Activated T-cell treated with anti-CD3 and anti-CD28 coated beads, Interleukin-2, amount 50 U/mL, for 72 hours (primary cell): ENCODE measurements around the gene TMEM184A. TPM values are rescaled to one million over a fixed set of nuclear protein-coding genes. Genes with fewer than 3 reads are reported as not detected.
A peak's percentile ranks its signal among the peaks of the same experiment; 100 is the strongest.

ENCODE experiments used
- ATAC-seq, 2 donors: fragments of 150-1000 bp; cut with Tn5 transposase; replicated peaks in 1 of 2; 2 replicates each; pipeline ENCODE4 v1.10.0; 2021; ENCODE audit warnings: moderate library complexity in 2 of 2, mild to moderate bottlenecking in 1 of 2
- DNase-seq, 2 donors: peaks; one replicate each; pipeline ENCODE4 v3.0.0; 2021 to 2022; ENCODE audit warnings: mixed read lengths in 1 of 2
- H3K27ac Mint-ChIP-seq: one replicate; pipeline ENCODE4 v1.8.0; 2022; ENCODE audit warnings: mild to moderate bottlenecking, moderate library complexity, mixed read lengths
- H3K27me3 Mint-ChIP-seq: one replicate; pipeline ENCODE4 v1.8.0; 2022; ENCODE audit warnings: low read depth, mixed read lengths
- H3K36me3 Mint-ChIP-seq, 2 donors: one replicate each; pipeline ENCODE4 v1.8.0; 2022; ENCODE audit warnings: mixed read lengths in 2 of 2, mild to moderate bottlenecking in 1 of 2; ENCODE audit not compliant: insufficient read depth in 2 of 2
- H3K4me1 Mint-ChIP-seq: one replicate; pipeline ENCODE4 v1.8.0; 2022; ENCODE audit warnings: low read depth, mixed read lengths
- H3K4me3 Mint-ChIP-seq, 2 donors: one replicate each; pipeline ENCODE4 v1.8.0; 2022; ENCODE audit warnings: mild to moderate bottlenecking in 2 of 2, mixed read lengths in 2 of 2, moderate library complexity in 2 of 2
- H3K9me3 Mint-ChIP-seq, 2 donors: one replicate each; pipeline ENCODE4 v1.8.0; 2022; ENCODE audit warnings: mixed read lengths in 2 of 2
- total RNA-seq, 2 donors: library from RNA; stranded (reverse); gene quantifications; one replicate each; pipeline ENCODE4 v1.2.3, GENCODE V29; 2022

TMEM184A gene
- total RNA-seq, 2 donors from 2014 or later: 0.10 TPM; not detected in 1

GRCh38 chr7:1549357-1550004, 6.5 kb downstream of the TMEM184A start:
- H3K9me3 Mint-ChIP-seq: no peaks in the 10 kb centered on the region
- ATAC-seq (no peak), DNase-seq (no peak)
- H3K4me1 Mint-ChIP-seq: no peaks in the 10 kb centered on the region
- no peak overlapping the region for H3K27ac Mint-ChIP-seq
- H3K27me3 Mint-ChIP-seq: no peaks in the 10 kb centered on the region
- H3K36me3 Mint-ChIP-seq: no peaks in the 10 kb centered on the region
- no peak overlapping the region for H3K4me3 Mint-ChIP-seq

GRCh38 chr7:1548944-1549343, 7.1 kb downstream of the TMEM184A start:
- ATAC-seq (no peak), DNase-seq (no peak)
- Mint-ChIP-seq H3K9me3 (no peaks in the 10 kb centered on the region), H3K4me3 (no peak overlapping the region), H3K36me3 (no peaks in the 10 kb centered on the region), H3K27ac (no peak overlapping the region), H3K27me3 (no peaks in the 10 kb centered on the region), H3K4me1 (no peaks in the 10 kb centered on the region)

GRCh38 chr7:1548438-1548831, 7.6 kb downstream of the TMEM184A start:
- DNase-seq (no peak), ATAC-seq (peak; percentile 10 to 16)
- Mint-ChIP-seq H3K27me3 (no peaks in the 10 kb centered on the region), H3K9me3 (no peaks in the 10 kb centered on the region), H3K27ac (no peak overlapping the region), H3K36me3 (no peaks in the 10 kb centered on the region), H3K4me3 (no peak overlapping the region), H3K4me1 (no peaks in the 10 kb centered on the region)

GRCh38 chr7:1547777-1548437, 8.1 kb downstream of the TMEM184A start:
- Mint-ChIP-seq H3K4me1 (no peaks in the 10 kb centered on the region), H3K27ac (no peak overlapping the region), H3K4me3 (no peak overlapping the region), H3K36me3 (no peaks in the 10 kb centered on the region), H3K9me3 (no peaks in the 10 kb centered on the region), H3K27me3 (no peaks in the 10 kb centered on the region)
- no peak for DNase-seq
- peak in 1 of 2 donors; percentile 4 for ATAC-seq

- ATAC-seq (no peak), DNase-seq (no peak)
- Mint-ChIP-seq H3K4me1 (no peaks in the 10 kb centered on the region), H3K4me3 (no peak overlapping the region), H3K27me3 (no peaks in the 10 kb centered on the region), H3K36me3 (no peaks in the 10 kb centered on the region), H3K27ac (no peak overlapping the region), H3K9me3 (no peaks in the 10 kb centered on the region)
These were observed 8.9 kb downstream of the TMEM184A start for GRCh38 chr7:1546909-1547776.

- Mint-ChIP-seq H3K4me3 (no peak overlapping the region), H3K27ac (no peak overlapping the region), H3K36me3 (no peaks in the 10 kb centered on the region), H3K4me1 (no peaks in the 10 kb centered on the region), H3K27me3 (no peaks in the 10 kb centered on the region), H3K9me3 (no peaks in the 10 kb centered on the region)
- ATAC-seq (no peak), DNase-seq (no peak)
These were observed 9.6 kb downstream of the TMEM184A start for GRCh38 chr7:1546274-1546908.

- H3K9me3 Mint-ChIP-seq: no peaks in the 10 kb centered on the region
- H3K27me3 Mint-ChIP-seq: no peaks in the 10 kb centered on the region
- no peak overlapping the region for H3K27ac Mint-ChIP-seq
- DNase-seq (no peak), ATAC-seq (no peak)
- peaks cover 0 to 1% of the 10 kb centered on the region in 2 donors for H3K36me3 Mint-ChIP-seq
- no peaks in the 10 kb centered on the region for H3K4me1 Mint-ChIP-seq
- H3K4me3 Mint-ChIP-seq: no peak overlapping the region
These were observed 10.4 kb downstream of the TMEM184A start for GRCh38 chr7:1545417-1546246.

- ATAC-seq (no peak), DNase-seq (no peak)
- no peaks in the 10 kb centered on the region for H3K27me3 Mint-ChIP-seq
- H3K9me3 Mint-ChIP-seq: no peaks in the 10 kb centered on the region
- no peaks in the 10 kb centered on the region for H3K4me1 Mint-ChIP-seq
- H3K4me3 Mint-ChIP-seq: no peak overlapping the region
- H3K36me3 Mint-ChIP-seq: peaks cover 0 to 1% of the 10 kb centered on the region in 2 donors
- no peak overlapping the region for H3K27ac Mint-ChIP-seq
These were observed 11.0 kb downstream of the TMEM184A start for GRCh38 chr7:1544896-1545416.

GRCh38 chr7:1544178-1544895, 11.7 kb downstream of the TMEM184A start:
- Mint-ChIP-seq H3K27ac (no peak overlapping the region), H3K4me1 (no peaks in the 10 kb centered on the region), H3K36me3 (peaks cover 0 to 1% of the 10 kb centered on the region in 2 donors), H3K9me3 (no peaks in the 10 kb centered on the region), H3K4me3 (no peak overlapping the region), H3K27me3 (no peaks in the 10 kb centered on the region)
- DNase-seq (no peak), ATAC-seq (no peak)

GRCh38 chr7:1543826-1544177, 12.2 kb downstream of the TMEM184A start:
- Mint-ChIP-seq H3K4me1 (no peaks in the 10 kb centered on the region), H3K36me3 (peaks cover 0 to 1% of the 10 kb centered on the region in 2 donors), H3K27me3 (no peaks in the 10 kb centered on the region), H3K9me3 (no peaks in the 10 kb centered on the region), H3K27ac (no peak overlapping the region), H3K4me3 (no peak overlapping the region)
- no peak for DNase-seq
- no peak for ATAC-seq

GRCh38 chr7:1542841-1543747, 12.9 kb downstream of the TMEM184A start:
- Mint-ChIP-seq H3K9me3 (no peaks in the 10 kb centered on the region), H3K4me3 (no peak overlapping the region), H3K27me3 (no peaks in the 10 kb centered on the region), H3K36me3 (peaks cover 0 to 1% of the 10 kb centered on the region in 2 donors), H3K27ac (no peak overlapping the region), H3K4me1 (no peaks in the 10 kb centered on the region)
- ATAC-seq: no peak
- DNase-seq: no peak
